HG03196 (cell line): ENCODE results near the gene OR8S1.
"Not testable (repeated sequence)": the region's sequence is repeated elsewhere in the genome, so short reads cannot be mapped to it uniquely, and the experiment has no call there.

Source experiments
- ATAC-seq: cut with Tn5 transposase; IDR thresholded peaks from one replicate; pipeline ENCODE4 v1.9.1; 2021; ENCODE audit not compliant: unreplicated experiment

The OR8S1 gene

GRCh38 chr12:48553666-48554343 lies 28.4 kb downstream of the OR8S1 start:
- ATAC-seq, result not testable (repeated sequence)

GRCh38 chr12:48556631-48557030 lies 31.2 kb downstream of the OR8S1 start:
- ATAC-seq, result no peak

GRCh38 chr12:48557919-48558318 lies 32.5 kb downstream of the OR8S1 start:
- ATAC-seq, result no peak

GRCh38 chr12:48567731-48568130 lies 42.3 kb downstream of the OR8S1 start:
- ATAC-seq, result no peak

- ATAC-seq, result no peak
These were observed 44.5 kb downstream of the OR8S1 start, which contains the start of gene LALBA for GRCh38 chr12:48569946-48570345. Gene LALBA (minus strand): TSS chr12:48570046. CDS start chr12:48570020, 26 bp downstream.

GRCh38 chr12:48572326-48572725 lies 46.9 kb downstream of the OR8S1 start:
- ATAC-seq, result no peak
